Stimulated activated CD8-positive, alpha-beta memory T cell treated with anti-CD3 and anti-CD28 coated beads, Interleukin-7, amount 100 ng/mL, for 4 hours (primary cell): Measurements from ENCODE around the gene GMDS.

ENCODE experiments used
- DNase-seq, 2 donors: peaks; one replicate each; pipeline ENCODE4 v3.0.0-alpha.2; 2020; ENCODE audit warnings: low read depth in 2 of 2

Gene GMDS

GRCh38 chr6:2099870-2100269, 145.5 kb downstream of the GMDS start:
- no peak for DNase-seq

DNA sequence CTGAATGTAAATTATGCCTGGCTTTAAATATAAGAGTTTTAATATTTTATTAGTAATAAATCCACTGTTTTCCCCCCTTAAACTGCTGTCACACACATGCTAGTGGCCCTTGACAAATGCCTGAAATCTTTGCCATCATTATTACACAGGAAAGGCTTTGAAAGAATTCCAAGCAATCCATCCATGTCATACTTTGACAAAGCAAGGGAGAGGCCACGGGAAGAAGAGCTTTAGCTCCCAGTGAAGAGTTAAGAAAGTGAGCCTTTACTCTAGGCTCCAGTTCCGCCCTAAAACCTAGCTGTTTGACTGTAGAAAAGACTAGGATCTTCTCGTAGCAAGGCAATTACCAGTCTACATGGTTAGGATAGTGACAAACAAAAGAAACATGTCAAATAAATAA, 147.9 kb downstream of the GMDS start:
- no peak for DNase-seq

GRCh38 chr6:2094642-2095041, 150.8 kb downstream of the GMDS start:
- no peak for DNase-seq

DNA sequence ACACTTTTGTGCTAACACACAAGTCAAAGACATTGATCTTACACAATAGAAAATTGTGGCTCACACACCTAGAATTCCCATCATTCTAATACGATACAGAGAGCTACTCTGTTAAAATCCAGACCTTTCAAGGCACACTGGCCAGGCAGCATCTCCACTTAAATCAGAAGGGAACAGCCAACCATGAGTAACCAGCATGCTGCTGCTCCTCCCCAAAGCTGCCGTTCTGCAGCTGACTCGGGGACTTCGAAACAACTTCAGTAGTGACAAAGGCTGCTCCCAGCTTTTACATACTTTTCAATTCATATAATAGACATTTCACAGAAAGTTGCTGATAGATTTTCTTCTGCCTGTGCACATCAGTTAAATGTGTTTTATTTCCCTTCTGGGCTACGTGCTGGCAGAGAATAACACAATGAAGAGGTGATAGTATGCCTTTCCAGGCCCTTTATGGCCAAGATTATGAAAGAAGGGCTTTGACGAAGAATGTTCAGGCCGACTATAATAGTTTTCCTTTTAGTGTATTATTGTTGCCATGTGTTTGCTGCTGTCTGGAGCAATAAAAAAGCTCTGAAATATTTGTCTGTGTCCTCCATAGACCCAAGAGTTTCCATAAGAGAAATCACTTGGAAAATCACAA, 159.0 kb downstream of the GMDS start:
- no peak for DNase-seq

- DNase-seq = no peak
Observed at GRCh38 chr6:2085657-2086056, 159.7 kb downstream of the GMDS start.

DNA sequence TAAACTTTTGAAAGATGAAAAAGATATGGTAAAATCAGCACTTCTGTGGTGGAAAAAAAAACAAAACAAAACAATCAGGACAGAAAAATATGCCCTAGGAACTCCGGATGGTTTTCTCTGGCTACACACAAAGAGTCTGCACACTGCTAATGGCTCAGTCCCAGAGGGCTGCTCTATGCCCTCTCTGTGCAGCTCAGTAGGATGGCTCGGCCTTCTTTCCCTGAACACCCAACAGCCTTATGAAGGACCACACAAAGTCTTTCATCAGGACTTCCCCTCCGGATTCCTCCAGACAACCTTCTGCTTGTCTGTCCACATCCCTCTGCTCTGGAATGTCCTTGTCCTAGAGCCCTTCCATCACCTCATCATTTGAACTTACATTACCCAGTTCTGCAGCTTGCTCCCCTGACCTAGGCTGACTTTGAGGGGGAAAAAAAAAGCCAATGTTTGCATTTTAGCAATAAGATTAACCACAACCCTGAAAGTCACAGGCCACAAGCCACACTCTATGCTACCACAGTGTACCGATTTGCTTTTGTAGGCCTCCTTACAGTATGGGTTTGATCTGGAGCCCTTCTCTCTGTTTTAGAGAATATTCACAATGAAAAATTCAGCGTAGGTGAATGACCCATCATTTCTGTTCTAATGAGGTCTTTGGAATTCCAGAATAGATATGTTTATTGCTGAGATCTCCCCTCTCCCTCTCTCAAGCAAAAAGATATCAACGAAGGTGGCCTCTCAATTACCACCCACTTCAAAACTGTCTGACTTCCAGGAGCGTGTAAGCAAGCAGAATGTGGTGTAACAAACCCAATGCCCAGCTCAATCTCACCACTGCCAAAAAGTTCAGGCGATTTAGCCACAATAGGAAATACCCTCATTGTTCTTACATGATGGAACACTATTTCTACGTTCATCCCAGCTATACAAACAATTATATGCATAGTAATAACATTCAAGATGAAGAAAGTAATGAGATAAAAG, 164.0 kb downstream of the GMDS start:
- no peak for DNase-seq

GRCh38 chr6:2078888-2079287, 166.5 kb downstream of the GMDS start:
- no peak for DNase-seq

- DNase-seq = no peak
Observed at GRCh38 chr6:2077826-2078225, 167.6 kb downstream of the GMDS start.

GRCh38 chr6:2073476-2073875, 171.9 kb downstream of the GMDS start:
- DNase-seq = no peak

DNA sequence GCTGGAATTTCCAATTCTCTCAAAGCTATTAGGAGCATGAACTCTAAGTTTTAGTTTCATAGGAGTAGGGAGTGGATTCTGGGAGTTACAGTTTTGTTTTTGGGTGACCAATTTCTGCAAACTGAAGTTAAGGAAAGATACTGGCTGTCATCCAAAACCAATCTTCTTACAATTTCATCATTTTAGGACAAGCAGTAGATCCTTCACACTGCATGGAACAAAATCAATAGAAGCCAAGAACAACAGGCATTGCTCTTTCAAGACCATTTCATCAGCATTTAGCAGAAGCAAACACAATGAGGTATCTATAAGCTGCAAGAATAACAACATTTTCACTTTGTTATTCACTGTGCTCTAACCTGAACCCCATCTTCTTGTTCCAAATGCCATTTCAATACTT, 173.0 kb downstream of the GMDS start:
- DNase-seq = no peak

- no peak for DNase-seq
Observed at GRCh38 chr6:2063547-2063946, 181.9 kb downstream of the GMDS start.

DNA sequence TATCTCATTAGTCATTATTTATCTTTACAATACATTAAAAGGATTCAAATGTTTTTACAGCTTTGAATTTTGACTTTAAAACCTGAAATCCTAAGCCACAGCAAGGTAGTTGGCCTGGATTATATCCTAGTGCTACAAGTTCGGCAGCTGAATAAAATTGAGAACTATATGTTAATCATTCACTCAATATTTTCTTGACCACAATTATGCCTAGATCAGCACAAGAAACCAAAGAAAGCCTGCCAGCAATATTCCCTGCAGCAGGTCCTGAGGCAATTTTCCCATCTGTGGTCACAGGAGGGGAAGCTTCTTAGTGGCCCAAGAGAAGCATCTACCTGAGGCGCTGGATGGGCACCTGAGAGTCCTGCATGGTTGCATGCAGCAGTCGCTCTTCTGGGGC, 183.5 kb downstream of the GMDS start:
- no peak for DNase-seq

GRCh38 chr6:2055911-2056310, 189.5 kb downstream of the GMDS start:
- no peak for DNase-seq

DNA sequence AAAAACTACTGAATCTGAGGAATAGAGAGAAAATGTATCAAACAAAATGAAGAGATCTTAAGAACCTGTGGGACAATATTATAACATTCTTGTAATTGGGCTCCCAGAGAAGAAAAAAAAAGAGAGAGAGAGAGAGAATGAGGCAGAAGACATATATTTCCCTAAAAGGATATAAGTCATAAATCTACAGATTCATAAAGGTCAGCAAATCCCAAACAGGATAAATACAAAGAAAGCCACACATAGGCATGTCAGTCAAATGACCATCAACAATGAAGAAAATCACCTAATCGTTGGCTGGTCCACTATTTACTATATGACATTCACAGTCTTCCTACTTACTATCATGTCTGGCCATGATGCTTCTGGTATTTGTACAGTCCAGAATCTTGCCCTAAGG, 190.3 kb downstream of the GMDS start:
- DNase-seq = no peak

- no peak for DNase-seq
Observed at GRCh38 chr6:2054516-2055067, 190.8 kb downstream of the GMDS start.

DNA sequence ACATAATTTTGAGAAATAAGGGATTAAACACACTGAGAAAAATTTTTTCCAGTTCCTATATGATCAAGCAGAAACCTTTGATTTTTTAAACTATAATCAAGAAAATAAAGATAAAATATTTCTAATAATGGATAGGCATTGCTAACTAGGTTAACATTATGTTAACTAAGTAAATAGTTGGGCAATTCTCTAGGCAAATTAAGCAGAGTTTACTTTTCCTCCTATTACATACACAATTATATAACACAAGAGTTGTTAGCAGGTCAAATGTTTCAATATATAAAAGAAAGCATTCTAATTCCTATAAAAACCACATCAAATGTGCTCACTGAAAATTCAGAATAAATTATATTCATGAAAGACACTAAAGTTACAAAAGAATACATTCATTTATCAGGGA, 191.7 kb downstream of the GMDS start:
- DNase-seq = no peak

- no peak for DNase-seq
Observed at GRCh38 chr6:2047855-2048254, 197.6 kb downstream of the GMDS start.

- no peak for DNase-seq
Observed at GRCh38 chr6:2044192-2044591, 201.2 kb downstream of the GMDS start.

DNA sequence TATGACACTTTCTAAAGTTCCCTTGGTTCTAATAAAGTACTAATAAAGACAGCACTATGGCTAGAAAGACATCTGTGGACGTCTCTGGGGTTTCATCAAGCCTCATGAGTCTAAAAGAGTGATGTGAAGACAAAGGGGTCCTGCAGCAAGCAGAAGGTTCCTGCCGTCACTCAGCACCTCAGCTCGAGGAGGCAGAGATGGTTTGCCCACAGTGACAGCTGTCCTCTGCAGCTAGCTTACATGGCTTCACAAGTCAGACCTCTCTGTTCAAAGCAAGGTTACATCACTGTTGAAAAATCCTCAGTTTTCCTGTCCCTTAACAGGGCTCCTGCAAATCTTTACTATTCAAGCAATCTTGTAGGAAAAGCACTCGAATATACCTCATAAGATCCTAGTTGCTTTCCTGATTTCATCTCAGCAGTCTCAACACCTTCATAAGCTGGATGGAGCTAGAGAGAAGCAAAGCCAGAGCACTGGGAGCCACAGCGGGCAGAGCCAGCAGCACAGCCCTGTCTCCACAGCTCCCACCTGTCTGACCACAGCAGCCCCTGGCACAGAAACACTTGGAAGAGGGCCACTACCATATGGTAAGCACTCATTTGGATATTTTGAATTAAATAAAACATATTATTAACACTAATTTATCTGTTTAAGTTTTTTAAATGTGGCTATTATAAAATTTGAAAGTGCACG, 202.3 kb downstream of the GMDS start:
- no peak for DNase-seq

DNA sequence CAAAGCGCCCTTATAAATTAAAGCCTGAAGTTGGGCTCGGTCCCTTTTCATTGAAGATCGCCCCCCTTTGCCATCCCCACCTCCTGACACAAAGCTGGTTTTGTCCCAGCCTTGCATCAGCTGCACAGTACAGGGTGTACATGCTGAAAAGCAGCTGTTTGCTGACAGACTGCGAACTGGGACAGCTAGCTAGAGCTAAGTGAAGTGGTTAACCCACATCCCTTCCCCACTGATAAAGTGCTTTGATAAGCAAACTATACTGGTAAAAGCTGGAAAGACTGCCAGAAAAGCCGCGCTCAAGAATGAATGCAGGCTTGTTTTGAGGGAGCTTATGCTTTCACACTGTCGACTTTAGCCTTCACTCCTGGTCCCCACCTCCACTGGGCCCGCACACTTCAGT, 207.3 kb downstream of the GMDS start:
- DNase-seq = no peak

- DNase-seq = no peak
Observed at GRCh38 chr6:2037237-2037926, 208.0 kb downstream of the GMDS start.

- no peak for DNase-seq
Observed at GRCh38 chr6:2036710-2037023, 208.7 kb downstream of the GMDS start.
